Loucy (cell line): Measurements from ENCODE around the gene DCDC1.

ENCODE experiments used
- EZH2phosphoT487 ChIP-seq: fragments of 200-600 bp; IDR thresholded peaks from 2 replicates; pipeline ENCODE4 v1.6.1; 2018; ENCODE audit warnings: antibody characterized with exemption, mild to moderate bottlenecking, moderate library complexity, borderline replicate concordance
- TF ChIP-seq, protein P1 (sequence below): fragments of 200-600 bp; sonication (generic); conservative IDR thresholded peaks from 2 replicates; pipeline ENCODE4 v1.5.1; 2014; ENCODE audit warnings: mild to moderate bottlenecking, antibody characterized with exemption, low read length

DNA sequence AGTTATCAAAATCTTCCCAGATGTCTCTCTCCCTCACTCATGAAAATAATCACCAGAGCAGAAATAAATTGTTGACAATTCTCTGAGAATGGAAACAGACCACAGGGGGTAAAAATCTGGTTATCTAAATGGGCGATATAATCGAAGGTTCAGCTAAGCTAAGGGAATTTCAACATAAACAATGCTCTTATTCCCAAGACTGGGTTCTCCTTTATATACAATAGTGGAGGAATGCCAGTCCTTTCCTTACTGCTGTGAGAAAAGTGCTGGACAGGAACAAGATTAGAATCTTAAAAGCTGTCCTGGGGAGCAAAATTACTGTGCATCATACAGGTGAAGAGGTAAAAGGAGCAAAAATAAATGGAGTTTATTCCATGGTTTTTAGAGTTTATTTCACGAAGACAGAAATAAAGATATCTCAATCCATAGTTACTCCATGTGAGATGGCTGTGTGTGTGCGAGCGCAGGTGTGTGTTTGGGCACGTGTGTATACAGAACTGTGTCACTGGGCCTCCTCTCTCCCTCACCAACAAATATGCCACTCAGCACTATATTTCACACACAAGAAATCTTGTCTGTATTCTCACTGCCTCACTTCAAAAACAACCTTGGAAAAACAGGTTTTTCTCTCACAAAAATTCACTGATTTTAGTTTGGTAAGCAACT, 385.6 kb downstream of the DCDC1 start:
- TF ChIP-seq, protein P1, sequence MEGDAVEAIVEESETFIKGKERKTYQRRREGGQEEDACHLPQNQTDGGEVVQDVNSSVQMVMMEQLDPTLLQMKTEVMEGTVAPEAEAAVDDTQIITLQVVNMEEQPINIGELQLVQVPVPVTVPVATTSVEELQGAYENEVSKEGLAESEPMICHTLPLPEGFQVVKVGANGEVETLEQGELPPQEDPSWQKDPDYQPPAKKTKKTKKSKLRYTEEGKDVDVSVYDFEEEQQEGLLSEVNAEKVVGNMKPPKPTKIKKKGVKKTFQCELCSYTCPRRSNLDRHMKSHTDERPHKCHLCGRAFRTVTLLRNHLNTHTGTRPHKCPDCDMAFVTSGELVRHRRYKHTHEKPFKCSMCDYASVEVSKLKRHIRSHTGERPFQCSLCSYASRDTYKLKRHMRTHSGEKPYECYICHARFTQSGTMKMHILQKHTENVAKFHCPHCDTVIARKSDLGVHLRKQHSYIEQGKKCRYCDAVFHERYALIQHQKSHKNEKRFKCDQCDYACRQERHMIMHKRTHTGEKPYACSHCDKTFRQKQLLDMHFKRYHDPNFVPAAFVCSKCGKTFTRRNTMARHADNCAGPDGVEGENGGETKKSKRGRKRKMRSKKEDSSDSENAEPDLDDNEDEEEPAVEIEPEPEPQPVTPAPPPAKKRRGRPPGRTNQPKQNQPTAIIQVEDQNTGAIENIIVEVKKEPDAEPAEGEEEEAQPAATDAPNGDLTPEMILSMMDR, result no peak
- TF ChIP-seq EZH2phosphoT487, result no peak
